Lower lobe of right lung (tissue), 2 donors: Measurements from ENCODE around the gene EVI5. TPM values are rescaled to one million over a fixed set of nuclear protein-coding genes. Genes with fewer than 3 reads are reported as not detected.
A peak's percentile ranks its signal among the peaks of the same experiment; 100 is the strongest.

Source experiments
- ATAC-seq, 2 donors: fragments of 200-7000 bp; cut with Tn5 transposase; one replicate each; pipeline ENCODE4 v1.9.1; 2020 to 2022; ENCODE audit warnings: mild to moderate bottlenecking in 2 of 2, moderate library complexity in 2 of 2
- DNase-seq: peaks from one replicate; pipeline ENCODE4 v3.0.0-alpha.2; 2020
- H3K27ac ChIP-seq: fragments of 200-600 bp; one replicate; pipeline ENCODE4 v1.8.0; 2022
- H3K27me3 ChIP-seq: fragments of 200-600 bp; one replicate; pipeline ENCODE4 v1.8.0; 2022; ENCODE audit warnings: low read depth
- H3K36me3 ChIP-seq: fragments of 200-600 bp; one replicate; pipeline ENCODE4 v1.8.0; 2022; ENCODE audit warnings: mild to moderate bottlenecking
- H3K4me1 ChIP-seq: fragments of 200-600 bp; one replicate; pipeline ENCODE4 v1.8.0; 2022
- H3K4me3 ChIP-seq: fragments of 200-600 bp; one replicate; pipeline ENCODE4 v1.8.0; 2022; ENCODE audit warnings: mild to moderate bottlenecking
- H3K9me3 ChIP-seq: fragments of 200-600 bp; one replicate; pipeline ENCODE4 v1.8.0; 2022
- CTCF ChIP-seq: fragments of 200-600 bp; IDR thresholded peaks from one replicate; pipeline ENCODE4 v1.8.0; 2022; ENCODE audit warnings: antibody characterized with exemption, mild to moderate bottlenecking
- intact Hi-C: fragments of 100-400 bp; cut with DNase I; formaldehyde crosslinking; loops from one replicate; pipeline ENCODE4 v1.11.0; 2022
- total RNA-seq: library from RNA; stranded (reverse); fragmentation: NEBNext Ultra II Directional; extraction: Animal tissue kit (Norgen Biotek cat#: 25700); gene quantifications from one replicate; pipeline ENCODE4 v1.2.1, GENCODE V29; 2021
- donor health status: DM: no; HTN: yes; CAD: no; lungs with severe emphysema.

The EVI5 gene
- total RNA-seq, 1 donor from 2014 or later: 48.5 TPM

- no peaks in the 10 kb centered on the region for H3K9me3 ChIP-seq
- peak overlapping the region; percentile 54 for H3K27ac ChIP-seq
- no peaks in the 10 kb centered on the region for H3K4me1 ChIP-seq
- TF ChIP-seq CTCF: no peak
- H3K4me3 ChIP-seq: no peak overlapping the region
- ATAC-seq (peak; percentile 75 to 88), DNase-seq (no peak)
- no peaks in the 10 kb centered on the region for H3K36me3 ChIP-seq
- H3K27me3 ChIP-seq: no peaks in the 10 kb centered on the region
- intact Hi-C loops: no loop called here
Observed at GRCh38 chr1:92459871-92460320, 325.0 kb downstream of the EVI5 start.

Other genes with a start within 250 kb of the EVI5 start
- 713 TPM for gene RPL5, start 46.9 kb upstream of the EVI5 start, total RNA-seq
- 5.6 TPM for gene DIPK1A, start 176.4 kb upstream of the EVI5 start, total RNA-seq